DND-41 (cell line): ENCODE results near the gene PEA15.

Source experiments
- ATAC-seq: fragments of 200-7000 bp; cut with Tn5 transposase; 3 replicates; pipeline ENCODE4 v1.9.1; 2021; ENCODE audit warnings: low read depth; ENCODE audit not compliant: insufficient read depth
- DNase-seq: peaks from one replicate; pipeline ENCODE4 v3.0.0-alpha.2; 2020
- H2AFZ ChIP-seq: 2 replicates; pipeline ENCODE4 v1.6.0; 2012; ENCODE audit warnings: low read depth, low read length
- H3K27ac ChIP-seq: 2 replicates; pipeline ENCODE4 v1.5.1; 2012; ENCODE audit warnings: low read length, inconsistent platforms
- H3K27me3 ChIP-seq: fragments of 200-600 bp; sonication (generic); 2 replicates; pipeline ENCODE4 v1.6.0; 2012; ENCODE audit warnings: low read length, mild to moderate bottlenecking, inconsistent platforms; ENCODE audit not compliant: insufficient read depth, poor library complexity
- H3K36me3 ChIP-seq: 2 replicates; pipeline ENCODE4 v1.5.1; 2012; ENCODE audit warnings: low read length, inconsistent platforms; ENCODE audit not compliant: insufficient read depth
- H3K4me1 ChIP-seq: 2 replicates; pipeline ENCODE4 v1.5.1; 2012; ENCODE audit warnings: mild to moderate bottlenecking, low read length; ENCODE audit not compliant: insufficient read depth
- H3K4me2 ChIP-seq: 2 replicates; pipeline ENCODE4 v1.6.0; 2012; ENCODE audit warnings: mild to moderate bottlenecking, moderate library complexity, low read length, inconsistent platforms; ENCODE audit not compliant: insufficient read depth
- H3K4me3 ChIP-seq, 2 experiments: fragments of 200-600 bp in 1 of 2; shearing (Covaris generic) in 1 of 2; 2 replicates each; pipeline ENCODE4 v1.5.1; 2012 to 2016; ENCODE audit warnings: inconsistent platforms in 2 of 2, low read length in 2 of 2, mild to moderate bottlenecking in 2 of 2, low read depth in 1 of 2, moderate library complexity in 1 of 2
- H3K79me2 ChIP-seq: 2 replicates; pipeline ENCODE4 v1.6.0; 2012; ENCODE audit warnings: low read length, inconsistent platforms; ENCODE audit not compliant: insufficient read depth
- H3K9ac ChIP-seq: 2 replicates; pipeline ENCODE4 v1.6.0; 2012; ENCODE audit warnings: low read depth, mild to moderate bottlenecking, inconsistent platforms, low read length, moderate library complexity
- H3K9me3 ChIP-seq: 2 replicates; pipeline ENCODE4 v1.5.1; 2012; ENCODE audit warnings: low read length, moderate library complexity, mild to moderate bottlenecking, inconsistent platforms; ENCODE audit not compliant: insufficient read depth, severe bottlenecking
- H4K20me1 ChIP-seq: 2 replicates; pipeline ENCODE4 v1.6.0; 2012; ENCODE audit warnings: low read length; ENCODE audit not compliant: insufficient read depth
- CTCF ChIP-seq: IDR thresholded peaks from 2 replicates; pipeline ENCODE4 v1.5.1; 2012; ENCODE audit warnings: borderline replicate concordance, low read length, moderate library complexity, mild to moderate bottlenecking; ENCODE audit not compliant: poor library complexity, severe bottlenecking; ENCODE audit errors: extremely low read depth
- EZH2 ChIP-seq: IDR thresholded peaks from 3 replicates; pipeline ENCODE4 v1.6.1; 2012; ENCODE audit warnings: borderline replicate concordance, low read depth, mild to moderate bottlenecking, moderate library complexity, low read length, inconsistent platforms; ENCODE audit not compliant: severe bottlenecking

The PEA15 gene

DNA sequence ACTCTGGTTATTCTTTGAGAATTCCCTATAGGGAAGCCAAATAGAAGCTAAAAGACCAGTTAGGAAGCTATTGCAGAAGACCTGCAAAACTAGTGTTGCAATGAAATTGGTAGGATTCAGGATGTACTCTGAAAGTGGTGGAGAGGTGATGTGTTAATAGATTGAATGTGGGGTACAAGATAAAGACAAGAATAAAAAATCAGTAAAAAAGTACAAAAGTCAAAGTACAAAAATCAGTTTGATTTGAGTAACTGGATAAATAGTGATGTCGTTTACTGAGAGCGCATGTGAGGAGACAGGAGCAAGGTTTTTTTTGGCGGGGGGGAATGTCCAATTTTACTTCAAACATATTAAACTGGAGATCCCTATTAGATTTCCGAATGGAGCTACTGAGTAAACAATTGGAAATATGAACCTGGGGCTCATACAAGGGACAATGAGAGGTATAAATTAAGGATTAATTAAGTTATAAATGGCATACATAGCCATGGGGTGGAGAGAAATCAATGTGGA, 59.7 kb downstream of the PEA15 start:
- no peak overlapping the region for H3K4me3 ChIP-seq
- H3K36me3 ChIP-seq: peaks cover under 1% of the 10 kb centered on the region; the same call in 1 of the 2 replicates
- TF ChIP-seq CTCF (no peak), EZH2 (no peak)
- H3K4me1 ChIP-seq: peaks cover 25% of the 10 kb centered on the region
- ATAC-seq (no peak), DNase-seq (no peak)
- H3K79me2 ChIP-seq: peaks cover 24% of the 10 kb centered on the region
- no peaks in the 10 kb centered on the region; the same call in 1 of the 2 replicates for H4K20me1 ChIP-seq
- no peak overlapping the region for H3K4me2 ChIP-seq
- H3K9me3 ChIP-seq: no peaks in the 10 kb centered on the region
- H3K27me3 ChIP-seq: no peaks in the 10 kb centered on the region
- H3K9ac ChIP-seq: no peak overlapping the region
- no peak overlapping the region for H2AFZ ChIP-seq
- H3K27ac ChIP-seq: no peak overlapping the region
